ENCODE results near the gene ALLC.

GRCh38 chr2:3628800-3629199 is 29.2 kb upstream of the ALLC start:
- no peak for TF ChIP-seq CTCF (IDR thresholded peaks at IDR 0.05 in 2 of 3, conservative IDR thresholded peaks at IDR 0.05 in 1 of 3; ENCODE audit: control insufficient read depth in 2 of 3, extremely low read depth in 1 of 3, insufficient read depth in 1 of 3, low read depth in 3 of 3, low read length in 3 of 3)
- TF ChIP-seq, protein P1, sequence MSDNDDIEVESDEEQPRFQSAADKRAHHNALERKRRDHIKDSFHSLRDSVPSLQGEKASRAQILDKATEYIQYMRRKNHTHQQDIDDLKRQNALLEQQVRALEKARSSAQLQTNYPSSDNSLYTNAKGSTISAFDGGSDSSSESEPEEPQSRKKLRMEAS (IDR thresholded peaks at IDR 0.05; ENCODE audit: low read depth, low read length) = no peak

All from GM12878 (cell line).